AML-193 (cell line): ENCODE measurements around the gene CUL7.
A peak's percentile ranks its signal among the peaks of the same experiment; 100 is the strongest.
"Not testable (repeated sequence)": the region's sequence is repeated elsewhere in the genome, so short reads cannot be mapped to it uniquely, and the experiment has no call there.

ENCODE experiments used
- DNase-seq, 2 experiments: peaks; one replicate each; lab custom pipeline; 2025; lab: John Stamatoyannopoulos, UW

Gene CUL7

DNA sequence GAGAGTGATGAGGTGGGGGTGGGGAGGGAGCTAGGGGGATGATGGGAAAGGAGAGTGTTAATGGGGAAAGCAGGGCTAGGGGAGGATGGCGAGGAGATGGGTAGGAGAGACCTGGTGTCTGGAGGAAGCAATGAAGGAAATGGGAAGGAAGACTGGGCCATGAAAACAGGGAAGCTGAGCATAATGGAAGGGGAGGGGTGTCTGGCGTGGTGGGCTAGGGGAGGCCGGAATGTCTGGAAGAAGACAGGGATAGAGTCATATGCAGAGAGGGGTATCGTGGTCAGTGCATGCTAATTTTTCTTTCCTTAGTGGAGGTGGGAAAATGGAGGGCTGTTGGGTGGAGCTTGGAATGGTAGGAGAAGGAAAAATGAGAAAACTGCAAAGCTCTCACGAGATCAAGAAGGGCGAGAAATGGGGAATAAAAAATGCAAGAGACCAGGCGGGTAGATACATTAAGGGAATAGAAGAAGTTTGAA lies 39.2 kb downstream of the CUL7 start:
- no peak for DNase-seq

DNA sequence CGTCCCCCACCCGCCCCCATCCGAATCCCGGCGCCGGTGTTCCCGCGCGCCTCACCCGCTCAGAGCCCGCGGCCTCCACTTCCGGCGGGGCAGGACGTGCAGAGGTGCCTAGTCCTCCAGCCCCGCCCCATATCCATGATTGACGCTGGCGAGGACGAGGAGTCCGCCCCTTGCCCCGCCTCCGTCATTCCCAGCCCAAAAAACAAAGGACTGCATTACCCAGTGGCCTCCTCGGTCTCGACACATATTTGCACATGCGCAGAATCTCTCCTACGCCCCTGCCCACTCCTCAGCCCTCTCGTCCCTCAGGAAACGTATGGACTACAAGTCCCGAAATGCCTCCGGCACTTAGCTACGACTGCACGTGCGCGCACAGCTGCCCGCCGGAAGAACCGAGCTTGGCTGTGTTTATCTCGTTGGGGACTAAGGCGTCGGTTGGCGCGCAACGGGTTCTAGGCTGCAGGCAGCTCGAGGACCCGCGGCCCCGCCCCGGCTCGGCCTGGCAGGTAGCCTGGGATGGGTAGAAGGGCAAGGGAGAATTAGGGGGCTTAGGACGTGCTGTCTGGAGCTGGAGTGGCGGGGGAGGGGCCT lies 39.7 kb downstream of the CUL7 start, which contains the start of the genes KLHDC3 and MEA1:
KLHDC3 (plus strand) TSS at position 407 of the 591 bp plus-strand sequence. CDS start 2,944 bp downstream, outside the sequence.
MEA1 (minus strand) TSS at position 104 of the 591 bp plus-strand sequence. CDS start 133 bp downstream, outside the sequence.
- peak; percentile 100 for DNase-seq

DNA sequence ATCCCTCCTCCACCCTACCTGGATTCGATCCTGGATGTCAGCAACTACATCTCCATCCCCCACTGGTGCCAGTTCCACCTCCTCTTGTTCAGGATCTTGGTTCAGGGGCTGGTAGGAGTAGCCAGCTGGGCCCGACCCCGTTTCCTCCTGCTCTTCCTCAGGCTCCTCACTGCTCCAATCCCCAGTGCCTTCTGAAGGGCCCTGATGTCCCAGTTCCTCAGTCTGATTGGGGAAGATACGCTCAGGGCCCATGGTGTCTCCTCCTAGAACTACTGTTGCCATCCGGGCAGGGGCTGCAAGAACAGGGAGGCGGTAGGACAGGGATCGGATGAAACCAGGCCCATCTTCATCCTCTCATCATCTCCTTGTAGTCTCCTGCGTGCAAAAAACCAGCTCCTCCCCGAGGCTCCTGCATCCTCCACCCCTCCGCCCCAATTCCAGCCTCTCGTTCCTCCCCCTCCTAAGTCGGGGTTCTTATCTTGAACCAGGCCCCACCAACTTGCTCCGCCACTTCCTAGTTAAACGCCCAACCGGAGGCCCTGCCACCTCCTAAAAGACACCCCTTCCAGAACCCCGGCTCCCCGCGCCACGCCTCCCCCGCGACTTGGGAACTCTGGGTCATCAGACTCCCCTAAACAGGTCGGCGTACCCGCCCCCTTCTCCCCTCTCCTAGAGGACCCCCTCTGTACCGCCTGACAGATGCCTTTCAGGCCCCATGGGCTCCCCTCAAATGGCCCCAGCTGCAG lies 40.4 kb downstream of the CUL7 start:
- peak; percentile 43 to 61 for DNase-seq

DNA sequence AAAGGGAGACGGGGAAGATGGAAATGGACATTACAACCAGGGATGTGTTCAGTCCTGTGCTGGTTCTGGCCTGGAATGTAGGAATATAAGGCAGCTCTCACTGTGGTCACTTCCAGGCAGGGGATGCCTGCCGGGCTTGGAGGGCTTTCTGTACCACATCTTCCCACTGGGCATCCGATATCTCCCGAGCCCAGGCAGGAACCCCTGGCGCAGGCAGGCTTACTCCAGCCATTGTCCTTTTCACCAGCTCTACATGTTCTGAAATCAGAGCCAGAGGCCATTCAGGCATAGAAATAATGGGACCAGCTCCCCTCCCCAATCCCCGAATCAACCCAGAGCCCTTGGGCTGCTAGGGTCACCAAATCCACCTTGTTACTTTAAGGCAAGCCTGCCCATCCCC lies 41.3 kb downstream of the CUL7 start:
- DNase-seq: no peak

DNA sequence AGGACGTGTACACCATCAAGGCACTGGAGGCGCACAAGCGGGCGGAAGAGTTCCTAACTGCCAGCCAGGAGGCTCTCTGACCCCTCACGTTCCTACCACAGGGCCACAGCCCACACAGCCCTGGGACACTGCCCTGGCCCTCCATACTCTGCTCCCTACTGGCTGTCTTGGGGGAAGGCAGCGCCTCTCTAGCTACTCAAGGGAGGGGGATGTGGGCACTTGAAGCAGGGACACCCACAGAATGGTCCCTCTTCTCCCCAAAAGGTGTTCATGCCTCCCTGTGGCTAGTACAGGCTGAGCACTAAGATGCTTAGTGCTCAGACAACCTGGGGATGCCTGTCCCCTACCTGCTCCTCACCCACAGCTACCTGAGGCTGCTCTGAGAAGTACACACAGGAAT lies 42.4 kb downstream of the CUL7 start:
- no peak for DNase-seq

DNA sequence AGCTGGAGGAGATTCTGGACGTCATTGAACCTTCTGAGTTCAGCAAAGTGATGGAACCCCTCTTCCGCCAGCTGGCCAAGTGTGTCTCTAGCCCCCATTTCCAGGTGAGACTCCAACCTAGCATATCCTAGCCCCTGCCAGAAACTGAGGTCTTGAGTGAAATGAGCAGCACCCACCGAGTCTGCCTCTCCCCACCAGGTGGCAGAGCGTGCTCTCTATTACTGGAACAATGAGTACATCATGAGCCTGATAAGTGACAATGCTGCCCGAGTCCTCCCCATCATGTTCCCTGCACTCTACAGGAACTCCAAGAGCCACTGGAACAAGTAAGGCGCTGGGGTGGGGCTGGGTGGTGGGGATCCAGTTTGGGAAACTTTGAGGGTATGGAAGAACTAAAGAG lies 44.5 kb downstream of the CUL7 start:
- peak; percentile 57 to 74 for DNase-seq

DNA sequence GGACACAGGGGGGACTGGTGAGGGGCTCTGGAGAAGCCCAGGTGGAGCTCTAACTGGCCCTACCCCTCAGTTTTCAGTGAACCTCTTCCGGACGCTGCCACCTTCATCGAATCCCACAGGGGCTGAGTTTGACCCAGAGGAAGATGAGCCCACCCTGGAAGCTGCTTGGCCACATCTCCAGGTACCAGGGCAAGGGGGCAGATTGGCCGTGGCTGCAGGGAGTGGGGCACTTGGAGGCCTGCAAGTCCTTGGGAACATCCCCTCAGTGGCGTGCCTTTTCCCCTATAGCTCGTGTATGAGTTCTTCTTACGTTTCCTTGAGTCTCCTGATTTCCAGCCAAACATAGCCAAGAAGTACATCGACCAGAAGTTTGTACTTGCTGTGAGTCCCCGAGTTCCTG lies 46.5 kb downstream of the CUL7 start:
- no peak for DNase-seq

DNA sequence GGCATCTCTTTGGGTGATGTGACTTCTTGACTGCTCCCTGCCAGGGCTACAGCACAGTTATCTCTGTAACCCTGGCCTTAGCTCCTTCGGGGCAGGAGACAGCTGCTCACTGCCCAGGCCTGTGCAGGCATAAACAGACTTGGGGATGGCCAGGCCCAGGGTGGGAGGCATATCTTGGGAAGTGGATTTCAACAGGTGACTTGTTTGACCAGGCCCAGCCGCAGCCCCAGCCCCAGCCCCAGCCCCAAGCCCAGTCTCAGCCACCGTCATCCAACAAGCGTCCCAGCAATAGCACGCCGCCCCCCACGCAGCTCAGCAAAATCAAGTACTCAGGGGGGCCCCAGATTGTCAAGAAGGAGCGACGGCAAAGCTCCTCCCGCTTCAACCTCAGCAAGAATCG lies 47.4 kb downstream of the CUL7 start:
- DNase-seq: no peak

DNA sequence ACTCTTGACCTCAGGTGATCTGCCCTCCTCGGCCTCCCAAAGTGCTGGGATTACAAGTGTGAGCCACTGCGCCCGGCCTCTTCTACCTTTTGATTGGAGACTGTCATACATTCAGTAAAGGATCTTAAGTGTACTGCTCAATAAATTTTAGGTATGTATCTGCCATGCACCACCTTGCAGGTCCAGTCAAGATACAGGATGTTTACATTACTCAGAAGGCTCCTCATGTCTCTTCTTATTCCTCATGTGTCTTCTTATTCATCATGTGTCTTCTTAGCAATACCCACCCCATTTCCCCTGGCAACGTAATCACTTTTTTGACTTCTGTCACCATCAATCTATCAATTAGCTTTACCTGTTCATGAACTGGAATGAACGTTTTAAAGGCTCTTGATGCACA lies 47.8 kb downstream of the CUL7 start:
- no peak for DNase-seq

DNA sequence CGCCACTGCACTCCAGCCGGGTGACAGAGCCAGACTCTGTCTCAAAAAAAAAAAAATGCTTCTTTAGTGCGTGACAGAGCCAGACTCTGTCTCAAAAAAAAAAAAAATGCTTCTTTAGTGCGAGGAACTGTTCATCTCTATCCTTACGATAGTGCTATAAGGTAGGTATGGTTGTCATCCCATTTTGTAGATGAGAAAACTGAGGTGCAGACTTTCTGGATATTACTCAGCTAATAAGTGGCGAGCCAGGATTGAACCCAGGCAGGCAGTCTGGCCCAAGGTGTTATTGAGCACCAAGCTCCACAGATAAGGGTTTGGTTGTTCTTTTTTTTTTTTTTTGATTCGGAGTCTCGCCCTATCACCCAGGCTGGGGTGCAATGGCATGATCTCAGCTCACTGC lies 51.8 kb downstream of the CUL7 start:
- no peak for DNase-seq

DNA sequence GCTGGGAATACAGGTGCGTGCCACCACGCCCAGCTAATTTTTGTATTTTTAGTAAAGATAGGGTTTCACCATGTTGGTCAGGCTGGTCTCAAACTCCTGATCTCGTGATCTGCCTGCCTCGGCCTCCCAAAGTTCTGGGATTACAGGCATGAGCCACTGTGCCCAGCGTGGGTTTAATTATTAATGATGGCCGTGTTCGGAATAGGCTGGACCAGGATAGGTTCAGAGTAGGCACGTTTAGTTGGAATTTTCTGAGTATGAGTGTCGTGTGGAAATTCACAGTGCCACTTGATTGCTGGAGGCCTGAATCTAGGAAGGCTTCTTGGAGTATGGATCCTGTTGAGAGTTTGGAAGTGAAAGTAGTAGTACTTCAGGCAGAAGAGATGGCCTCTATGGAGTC lies 55.4 kb downstream of the CUL7 start:
- not testable (repeated sequence) for DNase-seq

DNA sequence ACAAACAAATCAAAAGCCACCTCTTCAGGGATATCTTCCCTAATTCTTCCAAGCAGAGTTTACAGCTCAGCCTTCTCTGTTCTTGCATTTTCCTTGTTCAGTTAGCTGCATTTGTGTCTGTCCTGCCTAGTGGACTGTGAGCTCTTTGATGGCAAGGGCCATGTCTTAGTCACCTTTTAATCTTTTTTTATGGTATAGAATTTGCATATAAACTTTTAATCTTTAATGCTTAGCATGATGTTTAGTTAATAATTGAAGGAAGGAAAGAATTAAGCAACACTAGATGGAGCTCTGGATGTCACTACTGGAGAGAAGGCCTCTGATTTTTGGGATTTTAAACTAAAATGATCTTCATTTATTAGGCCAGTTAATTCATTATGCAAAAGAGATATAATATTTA lies 57.1 kb downstream of the CUL7 start:
- DNase-seq: no peak

DNA sequence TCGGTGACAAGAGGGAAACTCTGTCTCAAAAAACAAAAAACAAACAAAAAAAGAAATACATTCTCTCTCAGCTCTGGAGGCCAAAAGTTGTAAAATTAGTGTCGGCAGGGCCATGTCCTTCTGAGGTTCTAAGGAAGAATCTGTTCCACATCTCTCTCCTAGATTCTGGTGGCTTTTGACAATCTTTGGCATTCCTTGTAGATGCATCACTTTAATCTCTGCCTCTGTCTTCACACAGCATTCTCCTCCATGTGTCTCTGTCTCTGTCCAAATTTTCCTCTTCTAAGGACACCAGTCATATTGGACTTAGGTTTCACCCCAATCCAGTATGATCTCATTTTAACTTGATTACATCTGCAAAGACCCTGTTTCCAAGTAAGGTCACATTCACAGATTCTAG lies 60.2 kb downstream of the CUL7 start:
- no peak for DNase-seq

DNA sequence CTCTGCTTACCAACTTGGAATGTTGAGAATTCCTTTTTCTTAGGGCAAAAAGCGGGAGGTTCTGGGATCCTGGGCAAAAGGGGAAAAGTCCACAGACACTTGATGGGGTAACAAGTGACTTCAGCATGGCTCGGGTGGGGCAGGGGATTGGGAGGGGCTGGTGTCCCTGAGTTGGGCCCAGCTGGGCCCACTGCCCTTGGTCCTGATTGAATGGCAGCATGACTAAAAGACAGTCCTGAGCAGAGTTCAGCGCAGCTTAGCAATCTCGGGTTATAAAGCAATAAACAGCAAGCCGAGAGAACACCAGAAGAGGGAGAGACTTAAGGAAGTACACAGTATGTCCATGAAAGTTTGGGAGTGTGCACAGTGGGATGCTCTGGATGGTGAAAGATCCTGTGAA lies 63.7 kb downstream of the CUL7 start:
- DNase-seq: no peak

DNA sequence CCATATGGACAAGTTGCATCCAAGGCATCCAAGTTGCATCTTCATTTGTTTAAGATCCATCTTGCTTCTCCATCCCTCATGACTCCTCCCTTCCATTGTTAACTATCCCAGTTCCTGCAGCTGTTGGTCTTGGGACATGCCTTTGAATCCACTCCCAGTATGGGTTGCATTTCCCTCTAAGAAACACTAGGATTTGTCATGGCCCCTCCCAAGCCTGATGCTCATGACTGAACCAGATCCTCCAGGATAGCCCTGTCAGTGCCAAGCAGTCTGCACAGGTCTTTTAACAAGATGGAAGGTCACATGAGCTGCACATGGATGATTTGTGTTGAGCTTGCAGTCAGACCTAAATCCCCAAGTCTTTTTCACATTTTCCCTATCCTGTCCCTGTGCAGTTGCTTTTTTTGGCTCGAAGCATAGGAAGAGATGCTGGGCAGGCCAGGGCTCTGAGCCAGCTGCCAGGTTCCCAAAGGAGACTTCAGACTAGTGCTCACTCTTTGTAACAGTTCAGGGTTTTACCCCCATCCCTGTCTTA lies 65.1 kb downstream of the CUL7 start:
- no peak for DNase-seq
